Measurements from ENCODE around the gene FOXJ3. TPM values are rescaled to one million over a fixed set of nuclear protein-coding genes. Genes with fewer than 3 reads are reported as not detected.

Gene FOXJ3
- total and polyA plus RNA-seq, 2 of the 8 experiments (the other 6 are each of a cell fraction or from before 2014, with no cell fraction given): 48.6 to 51.9 TPM

- H3K56ac ChIP-seq (replicated peaks; ENCODE audit: insufficient read length, low read depth, low read length): no peak overlapping the region
- peaks cover 0 to 9% (median 3%) of the 10 kb centered on the region in 4 experiments; a peak in 3 of 8 replicates for H3K36me3 ChIP-seq (ENCODE audit: control insufficient read depth in 2 of 4, insufficient read depth in 4 of 4, low read length in 3 of 4)
- H4K91ac ChIP-seq (replicated peaks; ENCODE audit: insufficient read length, low read length): no peak overlapping the region
- no peak overlapping the region for H3K27ac ChIP-seq (ENCODE audit: low read depth, low read length)
- no peaks in the 10 kb centered on the region for H3K27me3 ChIP-seq (replicated peaks in 1 of 4; ENCODE audit: control insufficient read depth in 3 of 4, extremely low read depth in 1 of 4, insufficient read depth in 3 of 4, low read length in 3 of 4)
- H2BK5ac ChIP-seq (ENCODE audit: low read depth, low read length): no peak overlapping the region
- no peak overlapping the region for H3K4ac ChIP-seq (replicated peaks; ENCODE audit: insufficient read length, low read depth, low read length)
- H2BK20ac ChIP-seq (ENCODE audit: low read length): no peak overlapping the region
- H3K4me1 ChIP-seq (replicated peaks in 1 of 4; ENCODE audit: control insufficient read depth in 3 of 4, insufficient read depth in 4 of 4, low read length in 3 of 4): peaks cover 3 to 10% (median 7%) of the 10 kb centered on the region in 4 experiments; a peak in 4 of 7 replicates
- DNase-seq (ENCODE audit: low read depth in 1 of 2, low spot score in 2 of 2): peak in 1 of 2 experiments; percentile 46
- peak; percentile 69 for FAIRE-seq
- TF ChIP-seq SP1 (IDR thresholded peaks at IDR 0.05; ENCODE audit: low read depth, low read length) (peak; percentile 25; the same call in 1 of the 2 replicates), CTCF (IDR thresholded peaks at IDR 0.05; ENCODE audit: control extremely low read depth in 1 of 3, insufficient read depth in 1 of 3, low read depth in 1 of 3, low read length in 3 of 3) (peak in 1 of 3 experiments; percentile 31; a peak in 1 of 4 replicates), CBX5 (IDR thresholded peaks at IDR 0.05; ENCODE audit: low read depth, low read length) (no peak), ASH2L (IDR thresholded peaks at IDR 0.05; ENCODE audit: low read length) (peak; percentile 37)
- no peak overlapping the region for H2AFZ ChIP-seq (ENCODE audit: low read length)
- POLR2A ChIA-PET (ENCODE audit: partially characterized antibody): interaction anchor here (1.0 kb wide), 2 partner anchors 8 to 50 kb away, joined by 3 read pairs; no protein-coding TSS in a partner anchor
- H4K20me1 ChIP-seq (replicated peaks in 1 of 2; ENCODE audit: control insufficient read depth in 1 of 2, insufficient read depth in 2 of 2, low read length in 2 of 2): peaks cover 7 to 9% of the 10 kb centered on the region in 2 experiments
- no peak overlapping the region for H3K18ac ChIP-seq (ENCODE audit: extremely low read depth, low read length)
- H3K23me2 ChIP-seq (ENCODE audit: low read depth, low read length): no peaks in the 10 kb centered on the region; the same call in 1 of the 2 replicates
- 85% methylated on average over 4 of the region's 4 CpGs; no CpG with 5 or more reads in 1 of the 2 experiments for WGBS, 2 experiments (ENCODE audit: extremely low coverage in 1 of 2, insufficient coverage in 1 of 2, insufficient read length in 1 of 2, insufficient replicate concordance in 2 of 2, low coverage in 1 of 2, low lambda C conversion rate in 2 of 2, missing lambda C conversion rate in 1 of 2)
- H2BK15ac ChIP-seq (ENCODE audit: low read length): no peak overlapping the region
- no peak overlapping the region for H2BK120ac ChIP-seq (replicated peaks; ENCODE audit: low read depth, low read length)
- no peaks in the 10 kb centered on the region for H3K9me3 ChIP-seq (ENCODE audit: insufficient read depth in 2 of 2, low read depth in 1 of 2, low read length in 1 of 2)
- CTCF ChIA-PET (ENCODE audit: partially characterized antibody): interaction anchor here (2.0 kb wide), 1 partner anchor 72 kb away, joined by 4 read pairs; no protein-coding TSS in a partner anchor
- no peak overlapping the region for H3K23ac ChIP-seq (ENCODE audit: insufficient read length)
- peaks cover 3 to 80% of the 10 kb centered on the region in 2 experiments; a peak in 2 of 4 replicates for H3K79me2 ChIP-seq (ENCODE audit: control insufficient read depth in 1 of 2, insufficient read depth in 2 of 2, low read length in 2 of 2)
- H3K9ac ChIP-seq (replicated peaks in 1 of 4; ENCODE audit: extremely low read depth in 1 of 4, low read depth in 3 of 4, low read length in 3 of 4): no peak overlapping the region; a peak in 1 of 7 replicates
- H4K5ac ChIP-seq (ENCODE audit: insufficient read length, low read depth, low read length): no peak overlapping the region
- no peak overlapping the region for H3K14ac ChIP-seq (ENCODE audit: insufficient read length)
- H2AK5ac ChIP-seq (ENCODE audit: low read depth, low read length): no peak overlapping the region
- H4K8ac ChIP-seq (ENCODE audit: extremely low read depth, insufficient read depth, low read length): no peak overlapping the region
- no peak overlapping the region for H2BK12ac ChIP-seq (ENCODE audit: low read depth, low read length)
- H3K79me1 ChIP-seq (ENCODE audit: low read depth, low read length): peaks cover 4% of the 10 kb centered on the region; the same call in 1 of the 2 replicates
- H3K4me3 ChIP-seq (ENCODE audit: extremely low read depth in 1 of 4, insufficient read depth in 2 of 4, low read depth in 3 of 4, low read length in 4 of 4): no peak overlapping the region; a peak in 1 of 8 replicates
- H3K4me2 ChIP-seq (ENCODE audit: insufficient read depth in 1 of 2, low read depth in 2 of 2, low read length in 2 of 2): peak overlapping the region; percentile 31 to 68; a peak in 2 of 4 replicates
These were observed 68.5 kb downstream of the FOXJ3 start for GRCh38 chr1:42266253-42267135.

All from H1 (cell line).